HG03196 (cell line): Measurements from ENCODE around the gene LYPD1.

Experiments used
- ATAC-seq: cut with Tn5 transposase; IDR thresholded peaks from one replicate; pipeline ENCODE4 v1.9.1; 2021; ENCODE audit not compliant: unreplicated experiment

The LYPD1 gene

DNA sequence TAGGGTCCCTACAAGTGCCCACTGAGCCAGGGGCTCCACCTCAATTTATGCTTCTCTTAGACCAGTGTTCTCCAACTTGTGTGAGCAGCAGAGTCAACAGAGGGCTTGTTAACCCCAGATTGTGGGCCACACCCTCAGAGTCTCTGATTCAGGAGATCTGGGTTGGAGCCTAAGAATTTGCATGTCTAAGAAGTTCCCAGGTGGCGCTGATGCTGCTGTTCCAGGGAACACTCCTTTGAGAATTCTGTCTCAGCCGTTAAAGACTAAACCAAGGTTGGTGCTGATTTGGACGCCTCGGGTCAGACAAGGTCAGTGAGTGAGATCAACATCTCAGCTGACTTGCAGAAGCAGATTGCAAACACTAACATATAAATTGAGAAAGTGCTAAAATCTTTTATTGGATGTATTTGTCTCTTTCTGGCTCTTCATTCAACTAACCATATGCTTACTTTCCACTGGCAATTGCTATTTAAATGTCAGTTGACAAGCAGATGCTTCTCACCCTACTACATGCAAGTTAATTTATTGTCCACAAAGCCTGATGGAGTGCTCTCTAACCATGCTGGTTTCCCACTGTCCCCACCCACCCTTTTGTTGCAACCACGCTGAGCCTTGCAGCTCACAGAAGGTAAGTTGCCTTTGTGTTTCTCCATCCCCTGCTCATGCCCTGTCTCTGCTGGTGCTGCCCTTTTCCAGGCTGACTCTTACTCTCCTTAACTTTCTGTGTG, 31.5 kb downstream of the LYPD1 start:
- ATAC-seq = no peak

DNA sequence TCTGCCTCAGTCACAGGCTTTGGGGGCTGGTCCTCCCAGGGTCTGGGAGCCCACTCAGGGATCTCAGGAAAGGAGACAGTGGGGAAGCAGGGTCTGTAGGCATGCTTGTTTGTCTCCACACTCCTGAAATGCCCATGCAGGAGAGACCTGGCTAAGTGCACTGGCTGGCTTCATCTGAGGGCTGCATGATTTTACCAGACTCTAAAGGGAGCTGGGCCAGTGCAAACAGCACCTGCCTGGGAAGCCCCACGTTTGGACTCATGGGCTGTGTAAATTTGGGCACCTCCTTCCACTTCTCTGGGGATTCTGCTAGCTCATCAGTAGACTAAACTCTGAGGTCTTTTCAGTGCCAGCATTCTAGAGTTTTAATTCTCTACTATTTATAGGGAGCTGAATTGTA, 33.7 kb downstream of the LYPD1 start:
- ATAC-seq = no peak

DNA sequence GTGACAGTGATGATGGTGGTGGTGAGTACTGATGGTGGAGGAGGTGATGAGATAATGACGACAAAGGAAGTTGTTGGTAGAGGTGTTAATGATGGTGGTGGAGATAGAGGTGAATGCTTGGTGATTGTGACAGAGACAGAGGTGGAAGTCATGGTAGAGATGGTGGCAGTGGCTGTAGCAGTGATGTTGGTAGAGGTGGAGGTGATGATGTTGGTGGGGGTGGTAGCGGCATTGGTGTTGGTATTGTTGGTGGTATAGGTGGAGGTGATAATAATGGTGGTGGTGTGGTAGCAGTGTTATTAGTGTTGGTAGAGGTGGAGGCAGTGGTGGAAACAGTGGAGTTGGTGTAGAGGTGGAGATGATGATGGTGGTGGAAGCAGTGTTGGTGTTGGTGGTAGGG, 36.4 kb downstream of the LYPD1 start:
- ATAC-seq = no peak

DNA sequence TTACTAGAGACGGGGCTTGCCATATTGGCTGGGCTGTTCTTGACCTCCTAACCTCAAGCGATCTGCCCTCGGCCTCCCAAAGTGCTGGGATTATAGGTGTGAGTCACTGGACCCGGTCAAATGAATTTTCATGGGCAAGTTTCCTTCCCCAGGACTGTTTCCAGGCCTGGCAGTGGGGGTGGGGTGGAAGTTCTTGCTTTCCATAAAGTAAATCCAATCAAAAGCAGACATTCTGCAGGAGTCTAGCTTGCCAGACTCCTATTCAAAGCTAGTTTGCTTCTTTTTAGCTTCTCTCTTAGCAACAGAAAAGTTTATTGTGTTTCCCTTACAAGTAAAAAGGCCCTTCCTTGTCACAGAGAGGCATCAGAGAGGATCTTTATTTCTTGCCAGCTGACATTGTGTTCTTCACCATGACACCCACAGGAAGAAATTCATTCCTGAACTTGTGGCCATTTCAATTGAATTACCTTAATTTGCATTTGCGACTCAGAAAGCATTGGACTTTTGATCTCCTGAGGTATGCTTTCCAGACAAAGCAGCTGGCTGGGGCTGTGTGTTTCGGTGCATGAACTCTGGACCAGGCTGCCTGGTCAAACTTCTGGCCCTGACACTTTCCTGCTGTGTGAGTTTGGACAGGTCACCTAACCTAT, 37.9 kb downstream of the LYPD1 start:
- ATAC-seq = no peak

DNA sequence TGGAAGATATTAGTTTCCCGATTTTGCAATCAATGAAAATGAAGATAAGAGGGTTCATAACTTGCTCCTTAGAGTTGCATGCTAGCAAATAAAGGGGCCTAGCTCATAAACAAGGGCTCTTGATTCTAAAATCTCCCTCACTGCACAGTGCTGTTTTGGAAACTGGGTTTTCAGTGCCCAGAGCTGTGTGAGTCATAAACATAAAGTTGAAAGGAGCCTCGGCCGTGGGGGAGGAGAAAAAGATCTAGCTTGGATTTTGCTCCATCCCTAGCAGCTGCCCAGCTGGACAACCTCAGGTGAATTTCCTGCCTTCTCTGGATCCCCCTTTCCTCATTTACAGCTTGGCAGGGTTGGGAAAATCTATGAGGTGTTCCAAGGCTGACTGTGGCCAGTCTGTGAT, 42.5 kb downstream of the LYPD1 start:
- ATAC-seq = no peak

DNA sequence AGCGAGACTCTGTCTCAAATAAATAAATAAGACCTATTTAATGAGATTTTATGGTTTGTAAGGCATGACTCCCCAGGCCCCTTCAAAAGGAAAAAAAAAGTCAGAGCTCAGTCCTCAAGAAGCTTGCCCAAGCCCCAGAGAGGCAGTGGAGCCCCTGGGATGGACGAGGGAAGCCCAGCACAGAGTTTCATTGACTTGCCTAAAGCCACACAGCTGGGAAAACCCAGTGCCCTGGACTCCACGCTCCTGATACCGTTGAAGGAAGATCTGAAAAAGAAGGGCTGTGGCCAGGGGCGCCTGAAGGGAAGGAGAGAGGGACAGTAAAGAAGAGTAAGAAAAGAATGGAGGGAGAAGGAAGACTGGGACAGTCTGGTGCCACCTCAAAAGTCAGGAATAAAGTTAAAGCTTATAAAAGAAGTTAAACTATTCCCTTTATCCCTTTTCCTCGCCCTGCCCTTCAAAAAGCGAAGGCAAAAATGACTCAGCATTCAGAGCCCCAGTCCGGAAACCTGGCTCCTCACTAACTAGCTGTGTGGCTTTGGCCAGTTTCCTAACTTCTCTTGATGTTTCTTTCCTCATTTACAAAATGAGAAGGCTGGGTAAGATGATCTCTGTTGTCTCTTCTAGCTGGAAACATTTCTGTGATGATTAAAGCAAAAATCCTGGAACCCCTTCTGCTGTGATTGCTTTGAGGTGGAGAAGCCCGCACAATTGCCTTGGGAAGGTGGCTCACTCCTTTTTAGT, 46.7 kb downstream of the LYPD1 start:
- no peak for ATAC-seq

DNA sequence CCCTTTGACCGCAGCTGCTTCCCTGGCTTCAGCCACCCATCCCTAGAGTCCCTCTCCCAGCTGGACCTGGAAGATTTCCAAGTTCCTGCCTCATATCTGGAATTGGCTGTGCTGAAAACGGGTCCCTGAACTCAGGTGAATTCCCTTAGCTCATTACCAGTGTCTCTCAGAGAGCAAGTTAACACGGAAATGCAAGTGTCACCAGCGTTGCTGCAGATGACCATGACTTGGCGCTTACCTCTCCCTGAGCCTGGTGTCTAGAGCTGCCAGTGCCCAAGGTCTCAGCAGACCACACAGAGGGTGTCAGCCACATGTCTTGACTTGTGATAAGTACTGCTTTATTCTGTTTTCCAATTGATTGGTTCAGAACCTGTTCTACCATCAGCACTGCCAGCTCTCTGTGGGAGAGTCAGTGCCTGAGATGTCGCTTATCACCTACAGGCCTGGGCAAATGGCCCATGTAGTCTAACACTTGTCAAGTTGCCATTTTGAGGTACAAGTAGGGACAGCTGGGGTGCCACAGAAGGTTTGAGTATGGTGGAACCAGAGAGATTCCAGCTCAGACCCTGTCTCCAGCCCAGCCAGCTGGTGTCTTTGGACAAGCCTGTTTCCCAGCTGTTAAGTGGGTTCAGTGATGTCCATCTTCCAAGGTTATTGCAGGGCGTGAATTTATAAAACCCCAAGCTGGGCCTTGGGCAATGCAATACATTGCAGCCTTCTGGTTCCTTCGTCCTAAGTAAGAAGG, 48.7 kb downstream of the LYPD1 start:
- ATAC-seq = no peak

DNA sequence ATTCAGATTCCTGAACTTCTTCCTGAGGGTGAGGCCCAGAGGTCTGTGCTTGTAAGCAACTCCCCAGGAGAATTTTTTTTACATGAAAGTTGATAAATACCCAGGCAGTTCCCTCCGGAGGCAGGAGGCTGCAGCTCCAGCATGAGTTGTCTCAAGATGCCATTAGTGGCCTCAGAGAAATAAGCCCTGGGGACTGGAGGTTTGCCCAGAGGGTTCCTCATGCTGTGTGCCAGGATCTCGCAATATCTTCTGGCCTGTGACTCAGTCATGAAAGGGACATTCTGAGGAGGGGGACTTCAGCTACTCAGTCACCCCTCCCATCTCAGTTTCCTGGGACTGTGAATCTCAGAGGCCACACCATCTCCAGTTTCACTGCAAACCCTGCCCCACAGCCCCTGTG, 49.9 kb downstream of the LYPD1 start:
- ATAC-seq = no peak

DNA sequence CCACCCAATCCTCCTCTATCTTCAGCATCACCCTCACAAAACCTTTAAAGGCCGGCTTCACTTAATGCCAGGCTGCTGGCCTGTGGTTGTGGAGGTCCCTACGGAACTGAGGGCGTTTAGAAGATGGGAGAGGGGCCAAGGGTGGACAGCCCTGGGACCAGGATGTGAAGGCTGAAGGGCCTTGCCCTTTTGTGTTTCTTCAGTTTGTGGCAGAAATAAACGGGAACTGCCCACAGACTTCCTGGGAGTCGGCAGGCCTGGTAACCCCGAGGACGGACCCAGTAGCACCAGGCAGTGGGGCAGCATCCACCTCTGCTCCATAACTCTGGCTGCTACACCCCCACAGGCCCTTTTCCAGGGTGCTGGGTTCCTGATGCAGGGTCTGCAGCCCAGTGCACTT, 51.3 kb downstream of the LYPD1 start:
- no peak for ATAC-seq

DNA sequence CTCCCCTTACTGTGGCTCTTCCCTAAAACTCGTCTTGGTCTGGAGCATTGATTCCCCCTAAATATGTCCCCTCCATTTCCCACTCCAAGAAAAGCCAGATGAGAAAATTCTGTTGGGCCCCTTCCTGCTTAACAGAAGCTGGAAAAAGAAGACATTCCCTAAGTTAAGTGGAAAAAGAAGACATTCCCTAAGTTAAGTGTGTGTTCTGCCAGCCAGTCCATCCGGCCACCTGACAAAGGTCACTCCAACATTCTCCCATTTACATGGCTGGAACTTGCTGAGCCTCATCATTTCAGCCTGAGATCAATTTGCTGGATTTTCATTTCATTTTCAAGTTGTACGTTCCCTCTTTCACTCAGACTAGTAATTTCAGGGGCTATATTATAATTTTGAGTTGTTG, 52.0 kb downstream of the LYPD1 start:
- no peak for ATAC-seq

DNA sequence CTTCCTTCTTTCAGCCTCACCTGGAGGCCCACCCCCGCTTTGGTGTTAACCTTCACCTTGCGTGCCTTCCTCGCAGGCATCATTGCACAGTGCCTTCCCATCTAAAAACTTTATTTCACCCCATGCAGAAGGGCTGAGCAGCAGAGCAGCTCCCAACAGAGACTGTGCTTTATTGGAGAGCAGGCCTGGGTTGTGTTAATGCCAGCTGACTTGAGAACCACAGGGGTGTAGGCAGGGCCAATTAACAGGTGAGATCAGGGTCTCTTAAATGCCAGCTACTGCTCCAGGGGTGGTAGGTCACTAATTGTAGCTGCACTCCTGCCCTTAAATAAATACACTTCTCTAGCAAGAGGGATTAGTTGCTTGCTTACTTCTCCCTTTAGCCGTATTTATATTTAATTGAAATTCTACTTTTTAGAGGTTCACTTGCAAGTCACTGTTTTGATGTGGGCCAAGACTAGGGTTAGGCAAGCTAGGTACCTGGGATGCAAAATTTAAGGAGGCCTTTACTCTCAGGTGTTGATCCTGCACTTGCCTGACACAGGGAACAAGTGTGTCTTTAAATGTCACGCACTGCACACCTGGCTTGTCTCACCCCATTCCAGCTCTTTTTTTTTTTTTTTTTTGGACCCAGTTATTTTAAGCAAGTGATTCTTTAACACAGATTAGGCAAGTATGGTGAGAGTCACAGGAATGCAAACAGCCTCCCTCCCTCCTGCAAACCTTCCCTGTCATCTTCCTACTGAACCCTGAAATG, 54.5 kb downstream of the LYPD1 start:
- ATAC-seq = no peak

DNA sequence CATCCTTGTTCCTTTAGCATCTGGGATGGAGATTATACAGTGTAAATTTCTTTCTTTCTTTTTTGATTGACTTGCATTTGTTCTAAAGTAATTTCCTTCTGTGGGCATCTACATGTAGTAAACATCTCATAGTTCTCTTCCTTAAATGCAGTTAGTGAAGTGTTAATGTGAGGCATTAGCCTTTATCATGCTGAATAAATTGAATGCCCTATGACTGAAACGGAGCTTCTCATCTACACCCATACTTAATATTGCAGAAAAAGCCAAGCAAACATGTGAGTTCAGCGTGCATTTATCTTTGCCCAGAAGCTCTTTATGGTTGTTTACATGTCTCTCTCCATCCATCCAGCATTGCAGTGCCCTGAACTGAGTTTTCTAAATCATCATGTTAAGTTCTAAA, 58.3 kb downstream of the LYPD1 start:
- no peak for ATAC-seq

DNA sequence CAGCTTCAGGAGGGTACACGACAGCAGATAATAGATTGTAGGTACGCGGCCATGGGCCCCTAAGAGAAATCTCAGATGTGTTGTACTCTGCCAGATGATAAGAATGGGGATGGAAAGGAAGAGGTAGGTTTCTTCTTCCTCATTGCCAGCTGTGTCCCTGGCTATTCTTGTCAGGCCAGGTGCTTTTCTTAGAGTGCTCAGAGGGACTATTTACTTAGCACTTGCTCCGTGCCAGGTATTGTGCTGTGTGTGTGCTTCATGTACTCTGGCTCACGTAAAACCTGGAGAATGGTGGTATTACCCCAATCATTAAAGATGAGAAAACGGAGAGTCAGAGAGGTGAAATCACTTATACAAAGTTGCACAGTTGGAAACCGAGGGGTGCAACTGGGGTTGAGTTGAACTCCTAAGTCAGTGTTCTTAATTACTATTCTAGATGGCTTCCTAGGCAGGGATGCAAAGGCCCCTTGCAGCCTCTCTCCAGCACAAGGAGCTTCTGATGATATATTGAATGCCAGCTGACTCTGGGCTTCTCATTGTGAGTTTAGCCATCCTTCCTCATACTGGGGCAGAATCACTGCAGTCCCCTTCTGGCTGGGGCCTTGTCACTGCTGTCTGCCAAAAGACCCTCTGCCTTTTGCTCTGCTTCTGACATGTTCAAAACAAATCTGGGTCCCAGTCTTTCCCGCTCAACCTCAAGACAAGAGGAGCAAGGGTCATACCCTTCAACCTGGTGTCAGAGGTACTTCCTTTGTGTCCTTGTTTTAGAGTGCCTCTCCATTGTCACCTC, 60.7 kb downstream of the LYPD1 start:
- no peak for ATAC-seq

DNA sequence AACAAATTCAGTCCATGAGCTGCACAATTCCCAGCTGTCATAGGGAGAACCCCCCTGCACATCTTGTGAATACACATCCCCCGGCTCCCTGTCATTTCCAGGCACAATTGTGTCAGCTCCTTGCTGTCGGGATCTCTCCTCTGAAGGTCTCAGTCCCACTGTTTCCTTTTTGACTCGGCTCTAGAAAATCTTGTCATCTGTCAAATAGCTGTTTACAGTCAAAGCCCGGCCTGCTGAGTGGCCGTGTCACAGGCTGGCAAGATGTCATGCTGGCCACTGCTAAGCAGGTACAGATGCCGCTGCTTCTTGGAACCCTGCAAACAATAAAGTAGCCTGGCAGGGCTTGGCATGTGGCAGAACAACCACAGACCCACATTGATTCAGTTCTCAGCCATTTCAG, 61.7 kb downstream of the LYPD1 start:
- no peak for ATAC-seq

DNA sequence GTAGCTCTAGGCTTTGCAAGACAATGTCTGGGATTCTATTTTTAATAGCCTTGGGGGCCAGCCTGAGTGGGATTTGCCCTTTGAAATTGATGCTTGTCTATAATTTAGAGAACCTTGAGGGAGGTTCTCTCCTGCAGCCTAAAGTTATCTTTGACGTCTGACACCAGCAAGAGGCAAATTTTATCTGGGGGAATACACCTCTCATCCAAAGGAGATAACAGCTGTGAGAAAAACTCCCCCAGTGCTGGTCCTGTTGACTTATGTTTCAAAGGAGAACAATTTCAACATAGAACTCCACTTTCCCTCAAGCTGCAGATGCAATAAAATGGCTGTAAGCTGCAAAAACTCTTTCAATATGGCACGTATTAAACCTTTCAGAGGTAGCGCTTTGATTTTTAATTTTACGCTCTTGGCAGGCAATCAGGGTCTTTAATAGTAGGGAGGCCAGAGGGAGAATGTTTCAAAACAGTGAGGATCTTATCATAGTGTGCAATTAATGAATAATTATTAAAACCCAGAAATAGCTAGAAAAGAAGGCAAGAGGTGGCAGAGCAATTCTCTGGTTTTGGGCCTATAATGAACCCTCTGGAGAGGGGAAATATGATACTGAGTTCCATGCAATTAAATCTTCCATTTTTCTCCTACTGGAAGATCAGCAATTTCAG, 62.4 kb downstream of the LYPD1 start:
- ATAC-seq = no peak

DNA sequence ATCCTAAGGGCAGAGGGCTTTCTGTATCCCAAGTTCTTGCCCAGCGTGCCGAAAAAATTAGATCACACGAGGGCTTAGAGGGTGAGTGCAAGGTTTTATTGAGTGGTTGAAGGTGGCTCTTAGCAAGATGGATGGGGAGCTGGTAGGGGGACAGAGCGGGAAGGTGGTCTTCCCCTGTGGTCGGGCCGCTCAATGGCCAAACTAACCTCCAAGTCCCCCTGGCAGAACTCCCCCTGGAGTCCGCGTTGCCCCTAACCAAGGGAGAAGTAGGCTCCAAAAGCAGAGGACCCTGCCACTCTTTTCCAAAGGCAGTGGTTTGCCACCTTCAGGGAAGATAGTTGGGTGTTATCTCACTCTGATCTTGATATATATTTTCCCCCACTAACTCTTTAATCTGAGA, 63.4 kb downstream of the LYPD1 start:
- no peak for ATAC-seq

DNA sequence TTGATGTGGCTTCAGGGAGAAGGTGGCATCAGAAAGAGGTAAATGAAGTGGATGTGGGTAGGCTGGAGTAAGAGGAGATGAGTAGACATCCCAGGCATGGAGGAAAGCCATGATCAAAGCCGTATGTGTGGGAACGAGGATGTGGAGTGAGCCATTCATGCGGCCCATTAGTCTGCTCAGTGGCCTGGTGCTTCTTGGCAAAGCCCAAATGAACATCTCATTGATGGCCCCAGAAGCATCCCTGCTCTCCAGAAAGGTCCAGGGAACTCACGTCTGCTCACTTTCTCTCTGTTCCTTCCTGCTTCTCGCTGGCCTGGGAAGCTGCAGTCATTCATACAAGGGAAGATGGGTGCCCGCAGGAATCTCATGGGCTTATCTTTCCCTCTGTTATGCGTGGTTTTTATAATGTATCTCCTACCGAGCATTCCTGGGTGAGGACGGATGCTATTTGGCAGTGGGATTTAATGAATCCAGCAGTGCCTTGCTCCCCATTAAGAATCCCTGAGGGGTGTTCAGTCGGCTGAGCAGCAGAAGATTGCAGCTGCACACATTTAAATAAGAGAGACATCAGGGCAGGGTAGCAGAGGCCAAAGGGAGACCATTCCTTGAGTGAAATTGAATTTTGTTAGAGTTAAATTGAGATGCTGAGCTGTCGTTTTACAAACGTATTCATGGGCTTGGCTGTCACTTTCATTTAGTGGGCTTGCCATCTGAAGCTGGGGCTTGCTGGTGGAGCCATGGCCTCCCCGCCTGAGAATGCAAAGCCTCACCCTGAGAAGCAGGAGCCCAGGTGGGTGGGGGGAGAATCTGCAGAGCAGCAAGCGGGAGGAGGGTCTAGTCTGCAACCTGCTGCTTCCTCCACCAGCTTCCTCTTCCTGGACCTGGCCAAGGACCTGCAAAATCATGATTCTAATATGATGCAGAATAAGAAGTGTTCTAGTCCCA, 64.5 kb downstream of the LYPD1 start:
- no peak for ATAC-seq

DNA sequence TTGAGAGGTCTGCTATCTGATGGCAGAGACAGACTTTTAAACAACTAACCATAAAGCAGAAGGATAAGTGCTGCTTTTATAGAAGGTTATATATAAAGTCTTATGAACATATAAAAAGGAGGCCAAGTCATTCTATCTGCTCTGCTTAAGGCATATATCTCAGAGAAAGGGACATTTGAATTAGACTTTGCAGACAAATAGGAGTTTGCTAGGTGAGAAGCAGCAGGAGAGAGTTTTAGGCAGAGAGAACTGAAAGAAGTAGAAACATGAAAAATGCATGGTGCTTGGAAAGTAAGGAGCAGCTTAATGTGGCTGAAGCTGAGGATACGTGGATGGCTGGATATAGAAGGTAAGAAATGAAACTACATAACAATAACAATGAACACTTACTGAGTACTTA, 65.4 kb downstream of the LYPD1 start:
- ATAC-seq = no peak
